CD14-positive monocyte (primary cell): ENCODE data around the gene ATP5F1A. TPM values are rescaled to one million over a fixed set of nuclear protein-coding genes. Genes with fewer than 3 reads are reported as not detected.
A peak's percentile ranks its signal among the peaks of the same experiment; 100 is the strongest.

ENCODE experiments used
- DNase-seq, 3 donors: peaks; one replicate each; pipeline ENCODE4 v3.0.0-alpha.2; 2011 to 2022
- H2AFZ ChIP-seq: 2 replicates; pipeline ENCODE4 v1.6.0; 2012; ENCODE audit warnings: mild to moderate bottlenecking, low read depth, low read length, inconsistent platforms; ENCODE audit not compliant: insufficient read depth, poor library complexity, severe bottlenecking
- H3K27ac ChIP-seq, 2 donors: 1 replicate in 1 of 2; 2 replicates in 1 of 2; pipeline ENCODE4 v1.5.1; 2012 to 2013; ENCODE audit warnings: low read length in 2 of 2, control low read depth in 1 of 2, inconsistent platforms in 1 of 2, low read depth in 1 of 2, mild to moderate bottlenecking in 1 of 2
- H3K27me3 ChIP-seq, 2 donors: one replicate each; pipeline versions ENCODE4 v1.6.0 to v1.6.1; 2011 to 2013; ENCODE audit warnings: low read length in 2 of 2; ENCODE audit not compliant: control insufficient read depth in 2 of 2, insufficient read depth in 2 of 2
- H3K36me3 ChIP-seq, 2 donors: replicated peaks in 1 of 2; 1 replicate in 1 of 2; 2 replicates in 1 of 2; pipeline versions ENCODE4 v1.5.1 to v1.6.1; 2012 to 2013; ENCODE audit warnings: low read length in 2 of 2, control low read depth in 1 of 2, inconsistent platforms in 1 of 2, mild to moderate bottlenecking in 1 of 2; ENCODE audit not compliant: insufficient read depth in 2 of 2, control insufficient read depth in 1 of 2
- H3K4me1 ChIP-seq, 2 donors: 1 replicate in 1 of 2; 2 replicates in 1 of 2; pipeline versions ENCODE4 v1.5.1 to v1.6.1; 2012 to 2013; ENCODE audit warnings: low read length in 2 of 2, control low read depth in 1 of 2, inconsistent platforms in 1 of 2, mild to moderate bottlenecking in 1 of 2, moderate library complexity in 1 of 2; ENCODE audit not compliant: insufficient read depth in 2 of 2, control insufficient read depth in 1 of 2
- H3K4me2 ChIP-seq: replicated peaks from 2 replicates; pipeline ENCODE3; 2012; ENCODE audit warnings: low read length, moderate library complexity, mild to moderate bottlenecking; ENCODE audit not compliant: poor library complexity, severe bottlenecking; ENCODE audit errors: extremely low read depth
- H3K4me3 ChIP-seq, 3 experiments: fragments of 200-600 bp in 1 of 3; sonication (generic) in 1 of 3; replicated peaks in 1 of 3; 1 replicate in 2 of 3; 2 replicates in 1 of 3; pipeline ENCODE4 v1.5.1; 2011 to 2013; ENCODE audit warnings: low read length in 3 of 3, mild to moderate bottlenecking in 3 of 3, control low read depth in 2 of 3, low read depth in 2 of 3, inconsistent platforms in 1 of 3, moderate library complexity in 1 of 3
- H3K79me2 ChIP-seq: 2 replicates; pipeline ENCODE4 v1.6.0; 2012; ENCODE audit warnings: mild to moderate bottlenecking, control low read depth, inconsistent platforms, low read length, moderate library complexity; ENCODE audit not compliant: insufficient read depth
- H3K9ac ChIP-seq: 2 replicates; pipeline ENCODE4 v1.6.0; 2017; ENCODE audit warnings: low read length, mild to moderate bottlenecking; ENCODE audit not compliant: insufficient read depth, poor library complexity, severe bottlenecking
- H3K9me3 ChIP-seq, 2 donors: replicated peaks in 1 of 2; 1 replicate in 1 of 2; 2 replicates in 1 of 2; pipeline versions ENCODE4 v1.5.1 to v1.6.1; 2012 to 2013; ENCODE audit warnings: low read length in 2 of 2, control low read depth in 1 of 2; ENCODE audit not compliant: control insufficient read depth in 1 of 2, insufficient read depth in 1 of 2
- H4K20me1 ChIP-seq: 2 replicates; pipeline ENCODE4 v1.6.0; 2012; ENCODE audit warnings: mild to moderate bottlenecking, low read length, control low read depth, moderate library complexity; ENCODE audit not compliant: insufficient read depth
- H3K27ac Mint-ChIP-seq, 7 donors: one replicate each; pipeline ENCODE4 v1.8.0; 2020; ENCODE audit warnings: mild to moderate bottlenecking in 7 of 7, mixed read lengths in 7 of 7, moderate library complexity in 6 of 7, inconsistent platforms in 2 of 7
- H3K27me3 Mint-ChIP-seq, 3 donors: one replicate each; pipeline ENCODE4 v1.8.0; 2021 to 2022; ENCODE audit warnings: low read depth in 3 of 3, mild to moderate bottlenecking in 3 of 3, mixed read lengths in 3 of 3, moderate library complexity in 3 of 3, inconsistent platforms in 1 of 3
- H3K36me3 Mint-ChIP-seq, 2 donors: one replicate each; pipeline ENCODE4 v1.8.0; 2020; ENCODE audit warnings: mixed read lengths in 2 of 2, inconsistent platforms in 1 of 2, mild to moderate bottlenecking in 1 of 2
- H3K4me1 Mint-ChIP-seq: one replicate; pipeline ENCODE4 v1.8.0; 2020; ENCODE audit warnings: mild to moderate bottlenecking, mixed read lengths
- H3K4me3 Mint-ChIP-seq, 2 donors: one replicate each; pipeline ENCODE4 v1.8.0; 2020; ENCODE audit warnings: mild to moderate bottlenecking in 2 of 2, mixed read lengths in 2 of 2, moderate library complexity in 1 of 2
- H3K9me3 Mint-ChIP-seq, 7 donors: one replicate each; pipeline ENCODE4 v1.8.0; 2020 to 2022; ENCODE audit warnings: mixed read lengths in 7 of 7, mild to moderate bottlenecking in 6 of 7, moderate library complexity in 6 of 7, inconsistent platforms in 2 of 7
- WGBS: methylation state at CpG from one replicate; pipeline ENCODE4 v1.1.5; 2013; ENCODE audit warnings: missing lambda C conversion rate; ENCODE audit not compliant: insufficient coverage; 5-methylcytosine and 5-hydroxymethylcytosine counted together
- intact Hi-C, 2 donors: fragments of 100-400 bp; cut with micrococcal nuclease; formaldehyde crosslinking; loops; one replicate each; pipeline versions ENCODE4 v1.15.0 to v1.15.1; 2023
- polyA plus RNA-seq, 3 donors: library from polyadenylated mRNA; depleted of rRNA in 1 of 3; unstranded in 2 of 3; stranded (reverse) in 1 of 3; fragments of 300-500 nt in 2 of 3; fragments of >200 nt in 1 of 3; fragmentation: Illumina TruSeq in 2 of 3; gene quantifications; 1 replicate in 2 of 3; 2 replicates in 1 of 3; pipeline ENCODE4 v1.2.3, GENCODE V29; 2012 to 2021
- TF ChIP-seq, protein P1 (sequence below): fragments of 200-600 bp; IDR thresholded peaks from one replicate; pipeline ENCODE4 v1.8.0; 2022; ENCODE audit warnings: antibody characterized with exemption, mild to moderate bottlenecking

The ATP5F1A gene
- polyA plus RNA-seq, 3 donors = 251 to 553 (median 524) TPM

DNA sequence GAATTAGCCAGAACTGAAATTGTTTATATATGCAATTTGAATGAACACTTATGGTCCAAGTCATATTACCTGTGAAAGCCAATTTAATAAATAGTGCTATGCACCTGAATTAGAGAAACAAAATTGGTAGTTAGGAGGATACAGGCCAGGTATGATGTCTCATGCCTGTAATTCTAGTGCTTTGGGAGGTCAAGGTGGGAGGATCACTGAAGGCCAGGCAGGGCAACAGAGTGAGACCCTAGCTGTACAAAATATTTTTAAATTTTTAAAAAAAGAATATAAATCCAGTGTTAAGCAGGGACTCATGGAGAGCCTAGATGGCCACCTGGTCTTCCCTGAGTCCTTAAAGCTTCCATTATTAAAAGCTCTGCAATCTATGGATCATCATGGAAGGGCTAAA lies 18.8 kb downstream of the ATP5F1A start:
- Mint-ChIP-seq H3K27me3 (no peaks in the 10 kb centered on the region), H3K9me3 (no peaks in the 10 kb centered on the region), H3K4me1 (no peaks in the 10 kb centered on the region), H3K4me3 (no peak overlapping the region), H3K36me3 (peaks cover 48 to 65% of the 10 kb centered on the region in 2 donors), H3K27ac (no peak overlapping the region)
- Histone ChIP-seq H3K4me1 (no peaks in the 10 kb centered on the region), H3K9me3 (no peaks in the 10 kb centered on the region), H3K4me3 (no peak overlapping the region), H3K27me3 (no peaks in the 10 kb centered on the region), H4K20me1 (peaks cover 17% of the 10 kb centered on the region), H3K9ac (no peak overlapping the region), H2AFZ (no peak overlapping the region), H3K79me2 (no peaks in the 10 kb centered on the region), H3K36me3 (peaks cover 51 to 71% of the 10 kb centered on the region in 2 donors), H3K4me2 (no peak overlapping the region), H3K27ac (no peak overlapping the region)
- intact Hi-C loops = loop anchor here (10.0 kb wide), 4 partner anchors 55 to 415 kb away; partner anchors contain the start of gene EPG5 (in 1 of the 2)
- TF ChIP-seq, protein P1, sequence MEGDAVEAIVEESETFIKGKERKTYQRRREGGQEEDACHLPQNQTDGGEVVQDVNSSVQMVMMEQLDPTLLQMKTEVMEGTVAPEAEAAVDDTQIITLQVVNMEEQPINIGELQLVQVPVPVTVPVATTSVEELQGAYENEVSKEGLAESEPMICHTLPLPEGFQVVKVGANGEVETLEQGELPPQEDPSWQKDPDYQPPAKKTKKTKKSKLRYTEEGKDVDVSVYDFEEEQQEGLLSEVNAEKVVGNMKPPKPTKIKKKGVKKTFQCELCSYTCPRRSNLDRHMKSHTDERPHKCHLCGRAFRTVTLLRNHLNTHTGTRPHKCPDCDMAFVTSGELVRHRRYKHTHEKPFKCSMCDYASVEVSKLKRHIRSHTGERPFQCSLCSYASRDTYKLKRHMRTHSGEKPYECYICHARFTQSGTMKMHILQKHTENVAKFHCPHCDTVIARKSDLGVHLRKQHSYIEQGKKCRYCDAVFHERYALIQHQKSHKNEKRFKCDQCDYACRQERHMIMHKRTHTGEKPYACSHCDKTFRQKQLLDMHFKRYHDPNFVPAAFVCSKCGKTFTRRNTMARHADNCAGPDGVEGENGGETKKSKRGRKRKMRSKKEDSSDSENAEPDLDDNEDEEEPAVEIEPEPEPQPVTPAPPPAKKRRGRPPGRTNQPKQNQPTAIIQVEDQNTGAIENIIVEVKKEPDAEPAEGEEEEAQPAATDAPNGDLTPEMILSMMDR = no peak
- DNase-seq = no peak

DNA sequence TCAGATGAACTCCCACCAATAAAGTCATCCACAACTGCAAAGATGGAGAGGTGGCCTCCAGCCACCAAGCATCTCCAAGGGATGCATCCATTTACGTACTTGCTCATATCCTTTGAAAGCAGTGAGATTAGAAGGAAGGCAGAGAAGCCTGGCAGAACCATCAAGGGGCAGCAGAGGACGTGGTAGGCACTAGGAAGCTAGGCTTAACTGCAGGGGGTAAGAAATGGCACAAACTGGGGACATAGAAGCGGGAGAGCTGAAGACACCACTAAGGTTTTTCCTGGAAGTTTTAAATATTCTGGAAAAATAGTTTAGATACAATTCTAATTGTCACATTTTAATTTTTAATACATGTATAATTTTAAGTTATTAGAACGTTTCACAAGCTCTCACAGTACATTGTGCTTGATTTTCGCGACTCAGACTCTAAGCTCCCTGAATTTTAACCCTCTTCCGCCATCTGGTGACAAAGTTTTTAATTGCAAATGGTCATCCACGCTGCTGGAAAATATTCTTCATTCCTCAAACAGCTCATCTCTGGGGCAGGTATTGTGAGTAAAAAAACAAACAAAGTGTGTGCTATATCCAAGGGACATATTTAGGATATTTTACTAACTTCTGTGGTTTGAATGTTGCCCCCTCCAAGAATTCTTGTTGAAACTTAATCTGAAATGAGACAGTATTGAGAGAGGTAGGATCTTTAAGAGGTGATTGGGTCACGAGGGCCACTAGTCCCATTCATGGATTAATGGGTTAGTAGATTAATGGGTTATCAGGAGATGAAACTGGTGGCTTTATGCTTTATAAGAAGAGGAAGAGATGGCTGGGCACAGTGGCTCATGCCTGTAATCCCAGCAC lies 24.4 kb downstream of the ATP5F1A start:
- H3K4me3 Mint-ChIP-seq = peak overlapping the region; percentile 9 to 68

More for the DNA sequence above, 24.4 kb downstream of the ATP5F1A start:
- peak overlapping the region; percentile 7 for H3K4me2 ChIP-seq
- 55% methylated on average over 2 of the region's 9 CpGs for WGBS
- H3K9me3 ChIP-seq = no peaks in the 10 kb centered on the region
- Mint-ChIP-seq H3K9me3 (no peaks in the 10 kb centered on the region), H3K4me1 (peaks cover 41% of the 10 kb centered on the region), H3K27ac (peak overlapping the region in 6 of 7 donors; percentile 16 to 60 (median 50)), H3K36me3 (peaks cover 13 to 16% of the 10 kb centered on the region in 2 donors), H3K27me3 (peaks cover 0 to 1% (median 0%) of the 10 kb centered on the region in 3 donors)
- H3K9ac ChIP-seq = no peak overlapping the region
- H3K4me3 ChIP-seq = peak overlapping the region in 1 of 3 experiments; percentile 12
- peak; percentile 44 to 62 (median 60) for DNase-seq
- intact Hi-C loops = loop anchor here (5.0 to 10.0 kb wide), 5 partner anchors 49 to 409 kb away; partner anchors contain the start of gene EPG5 (in 1 of the 2)
- H3K36me3 ChIP-seq = peaks cover 5 to 14% of the 10 kb centered on the region in 2 donors
- no peak overlapping the region for H3K27ac ChIP-seq
- no peaks in the 10 kb centered on the region for H3K27me3 ChIP-seq
- peaks cover 40% of the 10 kb centered on the region for H3K79me2 ChIP-seq
- H3K4me1 ChIP-seq = peaks cover 35 to 45% of the 10 kb centered on the region in 2 donors
- no peak overlapping the region for H2AFZ ChIP-seq
- H4K20me1 ChIP-seq = peaks cover 18% of the 10 kb centered on the region
- TF ChIP-seq, protein P1 = peak; percentile 77
